ENCODE results near the gene RIN3. TPM values are rescaled to one million over a fixed set of nuclear protein-coding genes. Genes with fewer than 3 reads are reported as not detected.

Gene RIN3
- total and polyA plus RNA-seq, 8 donors, result 13.8 to 54.8 (median 18.0) TPM

- DNase-seq (no peak), ATAC-seq (peak; percentile 57)
- peak overlapping the region in 1 of 2 donors; percentile 70 for H3K27ac ChIP-seq
- peaks cover 0 to 50% of the 10 kb centered on the region in 2 donors for H3K4me1 ChIP-seq
- no peak overlapping the region for H3K4me3 ChIP-seq
- H3K36me3 ChIP-seq, result no peaks in the 10 kb centered on the region
- H3K27me3 ChIP-seq, result no peaks in the 10 kb centered on the region
- intact Hi-C loops (cut with DNase I), result no loop called here
- peaks cover 0 to 3% of the 10 kb centered on the region in 2 donors for H3K9me3 ChIP-seq
- no peak for TF ChIP-seq CTCF (IDR thresholded peaks at IDR 0.05)
Measured at GRCh38 chr14:92472860-92473259, 40.7 kb upstream of the RIN3 start.

- Histone ChIP-seq H3K9me3 (peaks cover 0 to 3% of the 10 kb centered on the region in 2 donors), H3K36me3 (no peaks in the 10 kb centered on the region), H3K27me3 (no peaks in the 10 kb centered on the region), H3K4me1 (peaks cover 0 to 50% of the 10 kb centered on the region in 2 donors), H3K4me3 (no peak overlapping the region), H3K27ac (peak overlapping the region in 1 of 2 donors; percentile 70)
- DNase-seq (no peak), ATAC-seq (peak; percentile 40)
- intact Hi-C loops (cut with DNase I), result no loop called here
- no peak for TF ChIP-seq CTCF (IDR thresholded peaks at IDR 0.05)
Measured at GRCh38 chr14:92473261-92473968, 40.2 kb upstream of the RIN3 start.

- no peak for TF ChIP-seq CTCF (IDR thresholded peaks at IDR 0.05)
- peaks cover 0 to 50% of the 10 kb centered on the region in 2 donors for H3K4me1 ChIP-seq
- ATAC-seq (no peak), DNase-seq (no peak)
- peaks cover 0 to 3% of the 10 kb centered on the region in 2 donors for H3K9me3 ChIP-seq
- no peaks in the 10 kb centered on the region for H3K36me3 ChIP-seq
- H3K4me3 ChIP-seq, result no peak overlapping the region
- peak overlapping the region in 1 of 2 donors; percentile 70 for H3K27ac ChIP-seq
- no peaks in the 10 kb centered on the region for H3K27me3 ChIP-seq
- intact Hi-C loops (cut with DNase I), result no loop called here
Measured at GRCh38 chr14:92473969-92474535, 39.5 kb upstream of the RIN3 start.

- H3K27me3 ChIP-seq, result no peaks in the 10 kb centered on the region
- H3K4me1 ChIP-seq, result peaks cover 0 to 50% of the 10 kb centered on the region in 2 donors
- no peak for ATAC-seq
- H3K4me3 ChIP-seq, result no peak overlapping the region
- peak overlapping the region in 1 of 2 donors; percentile 76 for H3K27ac ChIP-seq
- no peak for DNase-seq
- TF ChIP-seq CTCF (IDR thresholded peaks at IDR 0.05), result no peak
- H3K36me3 ChIP-seq, result no peaks in the 10 kb centered on the region
- intact Hi-C loops (cut with DNase I), result no loop called here
- no peaks in the 10 kb centered on the region for H3K9me3 ChIP-seq
Measured at GRCh38 chr14:92475037-92475436, 38.5 kb upstream of the RIN3 start.

- Histone ChIP-seq H3K4me1 (peaks cover 0 to 50% of the 10 kb centered on the region in 2 donors), H3K36me3 (no peaks in the 10 kb centered on the region), H3K27ac (peak overlapping the region in 1 of 2 donors; percentile 76), H3K9me3 (no peaks in the 10 kb centered on the region), H3K4me3 (no peak overlapping the region), H3K27me3 (no peaks in the 10 kb centered on the region)
- DNase-seq (peak in 1 of 4 donors; percentile 46), ATAC-seq (peak; percentile 55)
- no peak for TF ChIP-seq CTCF (IDR thresholded peaks at IDR 0.05)
- intact Hi-C loops (cut with DNase I), result no loop called here
Measured at GRCh38 chr14:92475451-92476187, 38.0 kb upstream of the RIN3 start.
